Effector CD4-positive, alpha-beta T cell (primary cell): ENCODE data around the gene KCTD5.

Source experiments
- DNase-seq: peaks from one replicate; pipeline ENCODE4 v3.0.0-alpha.2; 2020

KCTD5 gene

GRCh38 chr16:2734844-2735515 lies 52.7 kb downstream of the KCTD5 start:
- no peak for DNase-seq

GRCh38 chr16:2736476-2737237 lies 54.3 kb downstream of the KCTD5 start:
- no peak for DNase-seq

- no peak for DNase-seq
Measured at GRCh38 chr16:2737238-2737605, 54.9 kb downstream of the KCTD5 start.

DNA sequence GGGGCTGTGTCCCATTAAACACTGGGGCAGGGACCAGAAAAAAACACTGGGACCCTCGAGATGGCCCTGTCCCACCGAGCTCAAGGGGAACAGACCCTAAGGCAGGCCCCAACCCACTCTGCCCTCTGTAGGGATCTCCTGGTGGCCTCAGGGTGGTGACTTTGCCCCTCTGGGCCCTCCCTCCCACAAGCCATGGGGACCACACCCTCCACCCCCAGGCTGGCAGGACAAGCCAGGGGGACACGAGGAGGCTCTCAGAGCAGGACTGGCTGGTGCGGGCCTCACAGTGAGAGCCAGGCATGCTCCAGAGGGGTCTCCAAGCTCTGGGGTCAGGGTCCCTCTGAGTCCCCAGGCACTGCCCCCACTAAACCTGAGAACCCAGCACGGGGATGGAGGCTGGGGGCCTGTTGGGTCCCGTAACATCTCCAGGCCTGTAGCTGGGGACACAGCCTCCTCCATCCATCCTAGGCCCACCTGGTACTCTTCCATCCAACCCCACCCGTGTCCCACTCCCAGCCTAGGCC lies 55.6 kb downstream of the KCTD5 start:
- no peak for DNase-seq

DNA sequence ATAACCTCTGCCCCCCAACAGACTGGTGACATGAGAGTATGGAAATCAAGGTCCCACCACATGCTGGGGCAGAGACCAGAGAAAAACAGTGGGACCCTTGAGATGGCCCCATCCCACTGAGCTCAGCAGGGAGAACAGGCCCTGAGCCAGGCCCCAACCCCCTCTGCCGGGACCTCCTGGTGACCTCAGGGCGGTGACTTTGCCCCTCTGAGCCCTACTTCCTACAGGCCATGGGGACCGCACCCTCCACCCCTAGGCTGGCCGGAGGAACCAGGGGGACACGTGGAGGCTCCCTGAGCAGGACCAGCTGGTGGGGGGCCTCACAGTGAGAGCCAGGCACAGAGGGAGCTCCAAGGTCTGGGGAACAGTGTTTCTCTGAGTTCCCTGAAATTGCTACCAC lies 56.3 kb downstream of the KCTD5 start:
- no peak for DNase-seq

DNA sequence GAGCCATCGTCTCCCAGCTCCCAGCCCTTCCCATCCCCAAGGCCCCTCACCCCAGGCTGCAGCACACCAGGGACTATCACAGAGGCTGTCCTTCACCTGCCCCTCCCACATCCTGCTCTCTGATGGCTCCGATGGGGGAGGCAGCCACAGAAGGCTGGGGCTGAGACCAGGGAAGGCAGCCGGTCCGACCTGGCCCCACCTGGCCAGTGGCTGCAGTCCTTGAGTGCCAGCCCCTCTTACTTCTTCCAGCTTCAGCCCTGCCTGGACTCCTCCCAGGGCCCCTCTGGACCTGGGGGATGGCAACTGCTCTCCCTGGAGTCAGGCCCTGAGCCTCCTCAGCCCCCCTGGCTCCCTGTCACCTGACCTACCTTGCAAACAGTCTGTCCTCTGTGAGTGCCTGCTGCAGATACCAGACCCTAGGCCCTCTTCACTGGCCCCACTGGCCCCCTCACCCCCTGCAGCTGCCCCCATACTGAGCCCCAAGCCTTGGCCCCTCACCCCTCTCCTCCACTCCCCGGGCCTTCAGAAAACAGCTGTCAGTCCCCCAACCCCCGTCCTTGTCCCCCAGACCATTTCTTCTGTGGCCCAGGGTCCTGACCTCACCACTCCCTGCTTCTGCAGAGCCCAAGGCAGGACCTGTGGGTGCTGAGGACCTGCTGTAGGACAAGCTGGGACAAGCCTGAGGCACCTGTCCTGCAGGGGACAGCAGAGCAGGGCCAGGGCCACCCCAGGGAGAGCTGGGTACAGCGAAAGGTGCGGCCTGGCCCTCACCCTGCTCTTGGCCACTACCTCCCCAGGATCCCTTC lies 57.5 kb downstream of the KCTD5 start:
- no peak for DNase-seq

DNA sequence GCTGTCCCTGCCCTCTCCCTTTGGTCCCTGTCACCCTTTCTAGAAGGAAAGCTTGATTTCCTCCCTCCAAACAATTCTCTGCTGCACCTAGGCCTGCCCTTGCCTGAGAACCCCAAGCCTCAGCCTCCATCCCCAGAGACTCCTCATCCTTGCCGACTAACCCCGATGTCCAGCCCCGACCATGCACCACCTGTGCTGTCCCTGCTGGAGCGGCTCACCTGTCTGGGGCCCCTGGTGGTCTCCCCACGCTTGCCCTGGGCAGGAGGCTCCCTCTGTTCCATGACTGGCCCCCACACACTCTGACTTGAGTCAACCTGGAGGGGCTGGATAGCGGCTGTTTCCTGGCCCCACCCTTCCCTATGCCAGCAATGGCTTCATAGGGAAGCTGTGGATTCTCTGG lies 58.2 kb downstream of the KCTD5 start:
- DNase-seq = no peak

- DNase-seq = no peak
Measured at GRCh38 chr16:2741168-2741567, 58.8 kb downstream of the KCTD5 start.

DNA sequence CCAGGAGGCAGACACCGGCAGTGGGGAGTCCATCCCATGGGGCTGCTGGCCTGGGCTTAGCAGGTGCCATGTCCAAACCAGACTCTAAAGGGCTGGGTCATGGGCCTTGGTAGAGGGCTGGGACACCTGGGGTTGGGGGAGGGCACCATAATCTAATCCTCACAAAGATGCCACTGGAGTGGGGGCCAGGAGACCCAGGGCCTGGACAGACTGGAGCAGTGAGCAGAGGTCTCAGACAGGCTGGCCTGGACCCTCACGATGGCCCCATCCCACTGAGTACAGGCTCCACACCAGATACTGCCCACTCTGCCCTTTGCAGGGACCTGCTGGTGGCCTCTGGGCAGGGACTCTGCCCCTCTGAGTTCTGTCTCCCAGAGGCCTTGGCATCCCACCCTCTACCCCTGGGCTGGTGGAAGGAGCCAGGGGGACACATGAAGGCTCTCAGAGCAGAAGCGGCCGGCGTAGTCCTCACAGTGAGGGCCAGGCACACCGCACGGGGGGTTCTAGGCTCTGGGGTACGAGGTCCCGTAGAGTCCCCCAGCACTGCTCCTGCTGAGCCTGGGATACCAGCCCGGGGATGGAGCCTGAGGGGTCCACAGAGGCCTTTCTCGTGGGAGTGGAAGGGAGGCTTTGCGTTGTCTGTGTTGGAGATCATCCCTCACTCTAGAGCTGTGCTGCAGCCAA lies 60.1 kb downstream of the KCTD5 start:
- DNase-seq = no peak

DNA sequence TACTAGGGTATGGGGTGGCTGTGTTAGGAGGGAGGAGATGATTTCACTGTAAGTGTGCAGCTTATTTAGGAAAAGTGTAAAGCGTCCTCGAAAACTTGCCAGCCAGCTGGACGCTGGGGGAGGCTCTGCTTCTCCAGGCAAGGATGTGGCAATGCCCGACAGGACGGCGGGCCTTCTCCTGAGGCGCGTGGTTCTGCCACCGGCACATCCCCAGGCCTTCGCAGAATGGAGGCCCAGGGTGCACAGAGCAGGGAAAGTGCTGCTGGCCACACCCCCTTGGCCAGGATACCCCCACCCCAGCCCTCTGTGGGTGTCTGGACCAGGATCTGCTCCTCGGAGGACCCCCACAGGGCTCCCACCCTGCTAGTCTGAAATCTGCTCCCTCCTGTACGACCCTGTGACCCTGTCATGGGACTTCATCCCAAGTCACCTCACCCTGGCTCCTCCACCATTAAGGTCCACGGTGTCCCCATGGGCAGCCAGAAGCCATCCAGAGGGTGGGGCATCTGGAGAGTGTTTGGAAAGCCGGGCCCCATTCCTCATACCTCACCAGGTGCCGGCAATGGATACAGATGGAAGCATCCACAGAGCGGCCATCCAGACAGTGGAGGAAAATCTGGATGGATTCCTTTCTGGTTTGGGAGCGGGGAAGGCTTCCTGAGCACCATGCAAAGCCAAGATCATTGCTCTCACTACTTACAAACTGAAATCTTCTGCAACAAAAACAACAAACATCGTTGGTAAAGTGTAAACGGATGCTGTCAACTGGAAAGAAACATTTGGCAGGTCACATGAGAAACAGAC lies 60.9 kb downstream of the KCTD5 start:
- no peak for DNase-seq

DNA sequence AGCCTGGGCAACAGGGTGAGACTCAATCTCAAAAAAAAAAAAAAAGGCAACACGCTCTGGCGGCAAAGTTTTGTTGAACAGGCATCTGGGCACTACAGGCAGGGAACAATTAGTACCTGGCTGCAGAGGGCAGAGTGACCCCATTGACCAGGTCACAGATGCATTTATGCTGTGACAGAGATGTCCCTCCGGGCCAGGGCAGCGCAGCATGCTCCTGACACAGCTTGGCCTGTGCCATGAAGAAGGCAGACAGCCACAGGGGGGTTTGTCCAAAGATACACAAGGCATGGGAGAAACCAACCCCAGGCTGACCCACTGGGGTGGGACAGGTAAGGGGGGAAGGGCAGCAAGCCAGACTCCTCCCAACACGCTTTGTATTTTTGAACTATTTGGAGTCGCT lies 62.4 kb downstream of the KCTD5 start:
- no peak for DNase-seq

DNA sequence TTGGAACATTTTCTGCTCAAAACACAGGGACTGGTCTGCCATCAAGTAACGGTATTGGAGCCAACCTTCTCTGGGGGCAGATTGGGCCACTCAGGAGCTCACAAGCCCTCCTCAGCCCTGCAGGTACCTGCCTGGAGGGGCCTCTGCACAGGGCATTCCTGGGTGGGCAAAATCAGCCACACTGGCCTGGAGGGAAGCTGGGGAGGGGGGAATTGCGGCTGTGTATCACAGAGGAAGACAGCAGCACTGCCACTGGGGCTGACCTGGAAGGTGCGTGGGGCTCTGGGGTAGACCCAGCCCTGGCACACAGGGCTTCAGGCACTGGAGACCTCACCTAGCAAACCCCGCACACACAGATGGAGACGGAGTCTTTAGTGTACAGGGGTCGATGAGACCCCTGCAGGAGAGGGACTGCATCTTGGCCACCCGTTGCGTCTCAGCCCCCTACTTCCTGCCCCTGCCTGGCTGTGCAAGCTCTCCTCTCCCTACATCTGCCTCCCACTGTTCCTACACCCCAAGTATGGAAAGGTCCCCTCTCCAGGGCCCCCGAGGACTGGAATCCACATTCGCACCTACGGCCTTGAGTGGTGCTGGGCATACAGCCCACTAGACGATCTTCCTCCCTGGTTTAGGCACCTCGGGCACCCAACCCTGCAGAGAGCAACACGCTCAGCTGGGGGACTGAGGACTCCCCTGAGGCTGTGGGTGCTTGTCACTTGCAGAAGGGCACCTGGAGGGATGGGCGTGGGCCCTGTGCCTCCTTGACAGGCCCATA lies 63.0 kb downstream of the KCTD5 start:
- DNase-seq = no peak

DNA sequence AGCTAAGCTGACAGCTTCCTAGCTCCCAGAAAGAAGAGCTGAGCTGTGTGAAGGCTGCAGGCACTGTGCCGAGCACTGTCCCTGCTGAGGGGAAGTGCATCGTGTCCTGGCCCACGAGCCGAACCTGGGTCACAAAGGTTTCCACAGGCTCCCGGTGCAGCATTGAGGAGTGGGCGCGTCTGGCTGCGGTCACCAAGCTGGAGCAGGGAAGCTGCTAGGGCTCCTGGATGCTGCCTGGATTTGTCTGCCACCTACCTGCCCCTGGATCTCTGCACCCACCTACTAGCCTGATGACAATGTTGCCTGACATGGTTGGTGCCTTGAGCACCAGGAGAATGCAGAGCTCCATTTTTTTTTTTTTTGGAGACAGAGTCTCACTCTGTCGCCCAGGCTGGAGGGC lies 63.6 kb downstream of the KCTD5 start:
- DNase-seq = no peak

DNA sequence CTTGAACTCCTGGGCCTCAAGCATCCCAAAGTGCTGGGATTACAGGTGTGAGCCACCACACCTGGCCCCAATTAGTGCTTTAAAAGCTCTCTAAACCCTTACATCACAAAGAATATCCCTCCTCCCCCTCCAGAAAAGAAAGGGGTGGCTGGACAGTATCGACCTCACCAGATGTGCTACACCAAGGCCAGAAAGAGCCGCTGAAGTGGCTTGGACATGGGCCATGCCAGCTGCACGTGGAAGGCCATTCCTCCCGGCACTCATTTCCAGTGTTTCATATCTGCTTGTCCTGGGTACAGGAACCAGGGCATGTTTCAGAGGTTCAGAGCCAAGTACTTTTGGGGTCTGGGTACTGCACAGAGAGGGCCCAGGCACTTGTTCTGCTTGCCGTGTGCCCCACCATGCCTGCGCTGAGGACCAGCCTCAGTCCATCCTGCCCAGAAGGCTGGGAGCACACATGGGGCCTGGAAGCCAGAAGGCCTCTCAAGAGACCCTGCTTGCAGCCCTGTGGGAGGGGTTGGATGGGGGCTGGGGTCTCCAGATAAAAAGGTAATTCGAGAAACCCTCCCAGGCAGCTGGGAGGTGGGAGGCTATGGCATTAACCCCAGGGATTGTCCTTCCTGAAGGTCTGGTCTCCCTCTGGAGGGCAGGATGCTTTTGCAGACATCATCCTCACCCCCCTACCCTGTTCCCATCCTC lies 66.6 kb downstream of the KCTD5 start:
- DNase-seq = no peak

- no peak for DNase-seq
Measured at GRCh38 chr16:2749476-2749875, 67.2 kb downstream of the KCTD5 start.

- no peak for DNase-seq
Measured at GRCh38 chr16:2749936-2750335, 67.6 kb downstream of the KCTD5 start.

- no peak for DNase-seq
Measured at GRCh38 chr16:2751577-2752034, 69.3 kb downstream of the KCTD5 start.

DNA sequence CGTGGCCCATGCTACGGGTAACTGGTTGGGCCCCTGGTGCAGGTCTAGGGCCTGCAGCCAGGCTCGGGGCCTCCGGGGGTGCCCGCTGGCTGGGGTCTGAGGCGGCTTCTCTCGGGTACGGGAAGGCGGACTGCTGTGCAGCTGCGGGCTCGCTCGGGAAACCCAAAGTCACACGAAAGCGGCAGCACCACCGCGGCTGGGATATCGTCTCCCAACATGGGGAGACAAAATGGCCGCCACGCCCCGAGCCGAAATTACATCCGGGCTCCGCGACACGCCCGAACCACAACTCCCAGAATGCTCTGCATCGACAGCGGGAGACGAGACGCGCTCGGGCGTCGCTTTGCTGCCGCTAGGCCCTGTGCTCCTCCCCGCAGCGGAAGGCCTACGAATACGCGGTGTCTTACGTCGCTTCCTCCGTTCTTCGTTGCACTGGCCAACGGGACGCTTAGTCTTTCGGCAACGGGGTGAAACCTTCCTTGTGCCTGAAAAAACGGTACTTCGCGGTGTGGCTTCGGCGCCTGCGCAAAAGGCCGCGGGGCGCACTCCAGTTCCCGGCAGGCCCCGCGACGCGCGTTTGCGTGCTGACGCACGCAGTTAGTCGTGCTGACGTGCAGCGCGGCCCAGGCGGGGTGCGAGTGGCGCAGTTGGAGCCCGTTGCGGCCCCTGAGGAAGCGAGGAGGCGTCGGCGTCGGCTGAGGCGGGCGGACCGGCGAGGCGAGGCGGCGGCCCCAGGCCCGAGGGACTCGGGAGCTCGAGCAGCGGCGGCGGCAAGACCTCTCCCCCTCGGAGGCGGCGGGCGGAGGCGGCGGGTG lies 69.9 kb downstream of the KCTD5 start, which contains the start of gene SRRM2:
Gene SRRM2 (plus strand): TSS at position 604 of the 815 bp plus-strand sequence. CDS start 3,727 bp downstream, outside the sequence.
- DNase-seq = peak; percentile 91
